SK-N-SH (cell line): ENCODE measurements around the gene HK3. TPM values are rescaled to one million over a fixed set of nuclear protein-coding genes. Genes with fewer than 3 reads are reported as not detected.

Source experiments
- CTCF ChIA-PET: fragments of 300-600, 350-600 bp; formaldehyde crosslinking; extraction: SDS; loops from one replicate; lab custom pipeline; 2021; lab: Yijun Ruan, JAX
- POLR2A ChIA-PET: fragments of 350-600 bp; sonication (Branson Sonifier 250); formaldehyde crosslinking; extraction: SDS; loops from one replicate; lab custom pipeline; 2020; ENCODE audit warnings: antibody characterized with exemption, inconsistent platforms; lab: Yijun Ruan, JAX
- DNase-seq: peaks from one replicate; pipeline ENCODE4 v3.0.0; 2012
- H2AFZ ChIP-seq: fragments of 200-600 bp; sonication (generic); 2 replicates; pipeline ENCODE4 v1.8.1; 2016; ENCODE audit warnings: antibody characterized with exemption, mild to moderate bottlenecking, low read depth
- H3F3A ChIP-seq: fragments of 200-600 bp; sonication (generic); replicated peaks from 2 replicates; pipeline ENCODE3; 2016; ENCODE audit warnings: antibody characterized with exemption, mild to moderate bottlenecking; ENCODE audit not compliant: insufficient read depth
- H3K27ac ChIP-seq, 2 experiments: fragments of 200-500 bp in 1 of 2; fragments of 200-600 bp in 1 of 2; sonication (Bioruptor generic) in 1 of 2; sonication (generic), shearing (Covaris generic) in 1 of 2; 2 replicates each; pipeline versions ENCODE4 v1.5.1 to v1.6.1; 2014 to 2016; ENCODE audit warnings: low read depth in 2 of 2, inconsistent platforms in 1 of 2, low read length in 1 of 2, mild to moderate bottlenecking in 1 of 2, mixed read lengths in 1 of 2
- H3K27me3 ChIP-seq: fragments of 200-600 bp; sonication (generic), shearing (Covaris generic); 2 replicates; pipeline ENCODE4 v1.6.1; 2016; ENCODE audit warnings: mixed run types; ENCODE audit not compliant: insufficient read depth
- H3K36me3 ChIP-seq, 2 experiments: fragments of 200-500 bp in 1 of 2; fragments of 200-600 bp in 1 of 2; sonication (Bioruptor generic) in 1 of 2; sonication (generic) in 1 of 2; replicated peaks in 1 of 2; 2 replicates each; pipeline versions ENCODE3 to v1.5.1; 2014 to 2016; ENCODE audit warnings: low read length in 1 of 2, mild to moderate bottlenecking in 1 of 2; ENCODE audit not compliant: insufficient read depth in 2 of 2, control insufficient read depth in 1 of 2
- H3K4me1 ChIP-seq, 2 experiments: fragments of 200-500 bp in 1 of 2; fragments of 200-600 bp in 1 of 2; sonication (Bioruptor generic) in 1 of 2; sonication (generic), shearing (Covaris generic) in 1 of 2; 2 replicates each; pipeline versions ENCODE4 v1.5.1 to v1.6.1; 2014 to 2016; ENCODE audit warnings: low read depth in 1 of 2, low read length in 1 of 2, mixed run types in 1 of 2; ENCODE audit not compliant: insufficient read depth in 2 of 2, control insufficient read depth in 1 of 2
- H3K4me2 ChIP-seq: fragments of 200-600 bp; sonication (generic), shearing (Covaris generic); 2 replicates; pipeline ENCODE4 v1.6.1; 2017; ENCODE audit warnings: mixed run types
- H3K4me3 ChIP-seq, 2 experiments: fragments of 200-500 bp in 1 of 2; fragments of 200-600 bp in 1 of 2; sonication (Bioruptor generic) in 1 of 2; sonication (generic), shearing (Covaris generic) in 1 of 2; 2 replicates each; pipeline versions ENCODE4 v1.5.1 to v1.8.1; 2014 to 2016; ENCODE audit warnings: low read depth in 2 of 2, inconsistent platforms in 1 of 2, low read length in 1 of 2, mild to moderate bottlenecking in 1 of 2, mixed read lengths in 1 of 2, moderate library complexity in 1 of 2
- H3K79me2 ChIP-seq: fragments of 200-600 bp; sonication (generic); 2 replicates; pipeline ENCODE4 v1.8.1; 2017; ENCODE audit warnings: mild to moderate bottlenecking; ENCODE audit not compliant: insufficient read depth
- H3K9ac ChIP-seq: fragments of 200-600 bp; sonication (generic); 2 replicates; pipeline ENCODE4 v1.6.1; 2017; ENCODE audit warnings: mixed run types
- H3K9me2 ChIP-seq: fragments of 200-600 bp; sonication (generic); 2 replicates; pipeline ENCODE4 v1.6.1; 2017; ENCODE audit warnings: mixed run types
- H3K9me3 ChIP-seq: fragments of 200-600 bp; sonication (generic); 2 replicates; pipeline ENCODE4 v1.6.1; 2017; ENCODE audit warnings: mixed run types, mild to moderate bottlenecking, moderate library complexity
- H4K20me1 ChIP-seq: fragments of 200-600 bp; sonication (generic); 2 replicates; pipeline ENCODE4 v1.6.1; 2017; ENCODE audit warnings: mild to moderate bottlenecking, mixed run types; ENCODE audit not compliant: insufficient read depth
- ELF1 ChIP-seq: IDR thresholded peaks from 2 replicates; pipeline ENCODE4 v1.4.0; 2012
- EP300 ChIP-seq, 2 experiments: IDR thresholded peaks; 2 replicates each; pipeline versions ENCODE4 v1.4.0 to v1.6.1; 2012; ENCODE audit warnings: borderline replicate concordance in 1 of 2, low read depth in 1 of 2, low read length in 1 of 2
- FOXJ3 ChIP-seq: sonication (generic); formaldehyde crosslinking; IDR thresholded peaks from 2 replicates; pipeline ENCODE4 v1.5.1; 2020; ENCODE audit warnings: mild to moderate bottlenecking, missing genetic modification reagents
- GABPA ChIP-seq: IDR thresholded peaks from 2 replicates; pipeline ENCODE4 v1.4.0; 2012; ENCODE audit warnings: low read depth, mild to moderate bottlenecking
- GATA2 ChIP-seq: sonication (generic); formaldehyde crosslinking; IDR thresholded peaks from 2 replicates; pipeline ENCODE4 v1.5.0; 2020; ENCODE audit warnings: mild to moderate bottlenecking, missing genetic modification reagents
- JUND ChIP-seq: IDR thresholded peaks from 2 replicates; pipeline ENCODE4 v1.4.0; 2012
- MXI1 ChIP-seq: IDR thresholded peaks from 2 replicates; pipeline ENCODE4 v1.6.1; 2012; ENCODE audit warnings: mild to moderate bottlenecking, low read depth, low read length, improper control_type of control experiment
- NFIC ChIP-seq: IDR thresholded peaks from 2 replicates; pipeline ENCODE4 v1.4.0; 2012; ENCODE audit warnings: borderline replicate concordance
- NRF1 ChIP-seq: IDR thresholded peaks from 2 replicates; pipeline ENCODE4 v1.6.1; 2012; ENCODE audit warnings: low read depth, mild to moderate bottlenecking, low read length
- RAD21 ChIP-seq: IDR thresholded peaks from 2 replicates; pipeline ENCODE4 v1.6.1; 2012; ENCODE audit warnings: mild to moderate bottlenecking, low read length
- SIN3A ChIP-seq: IDR thresholded peaks from 2 replicates; pipeline ENCODE4 v1.6.1; 2012; ENCODE audit warnings: low read depth, mild to moderate bottlenecking, low read length, moderate library complexity, borderline replicate concordance
- TCF12 ChIP-seq: IDR thresholded peaks from 2 replicates; pipeline ENCODE4 v1.4.0; 2012
- WGBS: methylation state at CpG from one replicate; pipeline ENCODE4 v1.1.6; 2017; ENCODE audit warnings: low lambda C conversion rate; 5-methylcytosine and 5-hydroxymethylcytosine counted together
- polyA plus RNA-seq, 3 experiments: library from polyadenylated mRNA; depleted of rRNA; stranded (reverse); fragments of >200 nt; gene quantifications; 2 replicates each; pipeline ENCODE4 v1.2.3, GENCODE V29; 2012
- TF ChIP-seq, protein P1 (sequence below): IDR thresholded peaks from 2 replicates; pipeline ENCODE4 v1.4.0; 2012; ENCODE audit warnings: low read depth
- TF ChIP-seq, protein P2 (sequence below): IDR thresholded peaks from 2 replicates; pipeline ENCODE4 v1.4.0; 2012; ENCODE audit warnings: low read depth, borderline replicate concordance
- TF ChIP-seq, protein P3 (sequence below): fragments of 150-350 bp; IDR thresholded peaks from 2 replicates; pipeline ENCODE4 v1.6.1; 2017; ENCODE audit warnings: antibody characterized with exemption, low read length, low read depth, borderline replicate concordance

Gene HK3
- polyA plus RNA-seq, 1 of the 3 experiments (the other 2 are of a cell fraction) = 0.02 TPM

DNA sequence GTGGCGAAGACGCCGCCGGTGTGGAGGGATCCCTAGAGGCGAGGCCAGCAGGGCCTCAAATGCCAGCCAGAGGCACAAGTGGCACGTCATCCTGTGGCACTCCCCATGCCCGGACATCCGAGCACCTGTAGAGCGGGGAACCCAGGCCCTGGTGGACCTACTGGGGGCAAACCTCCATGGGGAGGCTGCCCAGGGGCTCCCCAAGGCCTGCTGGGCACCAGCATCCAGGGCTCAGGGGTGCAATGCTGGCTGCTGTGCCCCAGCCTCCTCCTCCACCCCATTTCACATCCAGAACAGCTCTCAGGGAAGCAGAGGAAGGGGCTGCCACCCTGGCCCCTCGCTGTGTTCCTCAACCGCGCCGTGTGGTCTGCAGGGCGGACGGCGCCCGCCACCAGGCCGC, 43.5 kb downstream of the HK3 start:
- DNase-seq = no peak
- Histone ChIP-seq H3K4me3 (no peak overlapping the region), H3F3A (no peaks in the 10 kb centered on the region), H3K9me3 (no peaks in the 10 kb centered on the region), H3K4me2 (no peak overlapping the region), H3K36me3 (no peaks in the 10 kb centered on the region), H3K9ac (no peak overlapping the region), H4K20me1 (no peaks in the 10 kb centered on the region), H2AFZ (no peak overlapping the region), H3K79me2 (no peaks in the 10 kb centered on the region), H3K27me3 (no peaks in the 10 kb centered on the region), H3K4me1 (peaks cover 0 to 16% of the 10 kb centered on the region in 2 experiments; a peak in 1 of 4 replicates), H3K27ac (no peak overlapping the region), H3K9me2 (no peaks in the 10 kb centered on the region)
- TF ChIP-seq NRF1 = no peak
- no peak for TF ChIP-seq NFIC
- TF ChIP-seq EP300 (IDR thresholded peaks at IDR 0.05; ENCODE audit: borderline replicate concordance in 1 of 2, low read depth in 1 of 2, low read length in 1 of 2) = no peak
- no peak for TF ChIP-seq SIN3A
- no peak for TF ChIP-seq ELF1
- TF ChIP-seq FOXJ3 (CRISPR knock-in tag) = no peak
- no peak for TF ChIP-seq GABPA
- TF ChIP-seq, protein P1, sequence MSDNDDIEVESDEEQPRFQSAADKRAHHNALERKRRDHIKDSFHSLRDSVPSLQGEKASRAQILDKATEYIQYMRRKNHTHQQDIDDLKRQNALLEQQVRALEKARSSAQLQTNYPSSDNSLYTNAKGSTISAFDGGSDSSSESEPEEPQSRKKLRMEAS = no peak
- TF ChIP-seq MXI1 = no peak
- CTCF ChIA-PET = interaction anchor here (0.7 to 1.8 kb wide), 6 partner anchors 9 to 198 kb away, joined by 3 to 5 read pairs (median 4); no protein-coding TSS in a partner anchor
- WGBS = 80% methylated on average over 8 of the region's 18 CpGs
- POLR2A ChIA-PET = no interaction called here

DNA sequence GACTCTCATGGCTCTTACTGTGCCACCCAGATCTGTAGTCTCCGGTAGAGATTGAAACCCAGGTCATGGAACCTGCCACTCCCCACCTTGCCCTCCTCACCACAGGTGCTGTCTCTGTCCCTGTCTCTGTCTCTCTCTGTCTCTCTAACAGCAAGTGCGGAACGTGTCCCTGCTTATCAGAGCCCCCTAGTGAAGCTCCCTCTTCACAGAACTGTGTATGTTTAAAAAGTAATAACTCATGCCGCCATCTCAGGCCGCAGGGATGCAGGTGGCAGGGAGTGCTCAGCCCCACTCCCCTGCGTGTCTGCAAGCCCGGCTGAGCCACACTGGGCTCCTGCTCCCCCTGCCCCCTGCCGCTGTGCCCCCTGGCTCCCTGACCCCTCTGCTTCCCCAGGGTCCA, 45.0 kb downstream of the HK3 start:
- Histone ChIP-seq H4K20me1 (no peaks in the 10 kb centered on the region), H3K36me3 (no peaks in the 10 kb centered on the region), H3K27me3 (no peaks in the 10 kb centered on the region), H3K9me3 (no peaks in the 10 kb centered on the region), H3K4me2 (no peak overlapping the region), H2AFZ (no peak overlapping the region), H3F3A (no peaks in the 10 kb centered on the region), H3K4me1 (peaks cover 0 to 16% of the 10 kb centered on the region in 2 experiments; a peak in 1 of 4 replicates), H3K9ac (no peak overlapping the region), H3K27ac (no peak overlapping the region), H3K4me3 (no peak overlapping the region), H3K79me2 (no peaks in the 10 kb centered on the region), H3K9me2 (no peaks in the 10 kb centered on the region)
- 75% methylated on average over 8 of the region's 8 CpGs for WGBS
- TF ChIP-seq, protein P2, sequence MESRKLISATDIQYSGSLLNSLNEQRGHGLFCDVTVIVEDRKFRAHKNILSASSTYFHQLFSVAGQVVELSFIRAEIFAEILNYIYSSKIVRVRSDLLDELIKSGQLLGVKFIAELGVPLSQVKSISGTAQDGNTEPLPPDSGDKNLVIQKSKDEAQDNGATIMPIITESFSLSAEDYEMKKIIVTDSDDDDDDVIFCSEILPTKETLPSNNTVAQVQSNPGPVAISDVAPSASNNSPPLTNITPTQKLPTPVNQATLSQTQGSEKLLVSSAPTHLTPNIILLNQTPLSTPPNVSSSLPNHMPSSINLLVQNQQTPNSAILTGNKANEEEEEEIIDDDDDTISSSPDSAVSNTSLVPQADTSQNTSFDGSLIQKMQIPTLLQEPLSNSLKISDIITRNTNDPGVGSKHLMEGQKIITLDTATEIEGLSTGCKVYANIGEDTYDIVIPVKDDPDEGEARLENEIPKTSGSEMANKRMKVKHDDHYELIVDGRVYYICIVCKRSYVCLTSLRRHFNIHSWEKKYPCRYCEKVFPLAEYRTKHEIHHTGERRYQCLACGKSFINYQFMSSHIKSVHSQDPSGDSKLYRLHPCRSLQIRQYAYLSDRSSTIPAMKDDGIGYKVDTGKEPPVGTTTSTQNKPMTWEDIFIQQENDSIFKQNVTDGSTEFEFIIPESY = no peak
- TF ChIP-seq RAD21 (peak; percentile 10; the same call in 1 of the 2 replicates), GATA2 (CRISPR knock-in tag) (no peak), TCF12 (no peak), JUND (no peak), NRF1 (no peak)
- TF ChIP-seq, protein P3, sequence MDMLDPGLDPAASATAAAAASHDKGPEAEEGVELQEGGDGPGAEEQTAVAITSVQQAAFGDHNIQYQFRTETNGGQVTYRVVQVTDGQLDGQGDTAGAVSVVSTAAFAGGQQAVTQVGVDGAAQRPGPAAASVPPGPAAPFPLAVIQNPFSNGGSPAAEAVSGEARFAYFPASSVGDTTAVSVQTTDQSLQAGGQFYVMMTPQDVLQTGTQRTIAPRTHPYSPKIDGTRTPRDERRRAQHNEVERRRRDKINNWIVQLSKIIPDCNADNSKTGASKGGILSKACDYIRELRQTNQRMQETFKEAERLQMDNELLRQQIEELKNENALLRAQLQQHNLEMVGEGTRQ = no peak
- CTCF ChIA-PET = interaction anchor here (0.7 to 1.8 kb wide), 3 partner anchors 20 to 193 kb away, joined by 3 to 4 read pairs (median 3); no protein-coding TSS in a partner anchor
- no peak for DNase-seq
- POLR2A ChIA-PET = no interaction called here
